ENCODE results near the gene NF1.
"Not testable (repeated sequence)": the region's sequence is repeated elsewhere in the genome, so short reads cannot be mapped to it uniquely, and the experiment has no call there.

GRCh38 chr17:31113368-31113767 lies 18.6 kb downstream of the NF1 start:
- TF ChIP-seq CTCF (IDR thresholded peaks at IDR 0.05) = not testable (repeated sequence)
- peak in 1 of 3 donors; percentile 38 for TF ChIP-seq POLR2AphosphoS5 (IDR thresholded peaks at IDR 0.05)
